ENCODE measurements around the gene KDM1A. TPM values are rescaled to one million over a fixed set of nuclear protein-coding genes. Genes with fewer than 3 reads are reported as not detected.
"Not testable (repeated sequence)": the region's sequence is repeated elsewhere in the genome, so short reads cannot be mapped to it uniquely, and the experiment has no call there.

Gene KDM1A
- total RNA-seq, 1 donor from 2014 or later = 20.0 TPM

DNA sequence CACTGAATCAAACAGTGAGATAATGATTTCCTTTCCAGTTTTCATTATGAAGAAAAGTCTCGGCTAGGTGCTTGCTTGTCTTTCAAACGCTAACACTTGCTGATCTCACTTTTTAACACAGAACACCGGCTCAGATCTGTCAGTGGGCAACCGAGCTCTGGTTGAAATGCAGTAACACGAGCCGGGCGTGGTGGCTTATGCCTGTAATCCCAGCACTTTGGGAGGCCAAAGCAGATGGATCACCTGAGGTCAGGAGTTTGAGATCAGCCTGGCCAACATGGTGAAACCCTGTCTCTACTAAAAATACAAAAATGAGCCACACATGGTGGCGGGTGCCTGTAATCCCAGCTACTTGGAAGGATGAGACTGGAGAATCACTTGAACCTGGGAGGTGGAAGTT is 9.2 kb upstream of the KDM1A start:
- not testable (repeated sequence) for DNase-seq (ENCODE audit: low spot score); ATAC-seq

DNA sequence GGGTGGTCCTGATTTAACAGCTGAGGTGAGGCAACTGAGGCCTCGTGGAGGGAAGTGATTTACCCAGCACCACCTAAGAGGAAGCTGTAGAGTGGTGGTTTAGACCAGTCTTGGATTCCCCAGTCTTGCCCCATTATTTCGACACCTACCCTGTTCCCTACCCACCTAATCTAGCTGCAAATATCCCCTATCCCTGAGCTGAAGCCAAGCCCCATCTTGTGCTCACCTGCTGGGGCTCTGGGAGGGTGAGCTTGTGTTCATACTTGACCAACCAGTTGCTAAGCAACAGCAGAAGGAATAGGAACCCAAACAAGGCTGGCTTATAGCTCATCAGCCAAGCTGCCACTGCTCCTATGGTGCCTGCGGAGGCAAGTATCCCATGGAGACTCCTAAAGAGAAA is 5.6 kb upstream of the KDM1A start:
- DNase-seq (ENCODE audit: low spot score) (no peak), ATAC-seq (no peak)

DNA sequence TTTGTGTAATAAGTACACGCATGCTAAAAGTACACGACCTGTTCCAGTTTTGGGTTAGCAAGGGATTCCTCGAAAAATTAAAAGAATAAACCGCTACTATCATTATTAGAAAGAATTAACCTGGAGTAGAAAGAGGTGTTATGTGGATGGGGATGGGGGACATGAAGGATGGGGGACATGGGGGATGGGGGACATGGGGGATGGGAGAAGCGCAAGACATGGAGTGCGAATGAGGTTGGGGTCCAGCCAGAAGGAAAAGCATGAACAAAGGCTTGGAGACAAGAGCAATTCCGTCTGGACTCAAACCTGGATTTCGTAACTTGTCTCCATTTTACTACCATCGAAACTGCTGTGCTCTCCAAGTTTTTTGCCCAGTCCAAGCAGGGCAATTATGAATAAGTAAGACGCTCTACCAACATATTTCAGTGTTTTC is 591 bp upstream of the KDM1A start:
- DNase-seq (ENCODE audit: low spot score) = no peak
- peak; percentile 4 for ATAC-seq

DNA sequence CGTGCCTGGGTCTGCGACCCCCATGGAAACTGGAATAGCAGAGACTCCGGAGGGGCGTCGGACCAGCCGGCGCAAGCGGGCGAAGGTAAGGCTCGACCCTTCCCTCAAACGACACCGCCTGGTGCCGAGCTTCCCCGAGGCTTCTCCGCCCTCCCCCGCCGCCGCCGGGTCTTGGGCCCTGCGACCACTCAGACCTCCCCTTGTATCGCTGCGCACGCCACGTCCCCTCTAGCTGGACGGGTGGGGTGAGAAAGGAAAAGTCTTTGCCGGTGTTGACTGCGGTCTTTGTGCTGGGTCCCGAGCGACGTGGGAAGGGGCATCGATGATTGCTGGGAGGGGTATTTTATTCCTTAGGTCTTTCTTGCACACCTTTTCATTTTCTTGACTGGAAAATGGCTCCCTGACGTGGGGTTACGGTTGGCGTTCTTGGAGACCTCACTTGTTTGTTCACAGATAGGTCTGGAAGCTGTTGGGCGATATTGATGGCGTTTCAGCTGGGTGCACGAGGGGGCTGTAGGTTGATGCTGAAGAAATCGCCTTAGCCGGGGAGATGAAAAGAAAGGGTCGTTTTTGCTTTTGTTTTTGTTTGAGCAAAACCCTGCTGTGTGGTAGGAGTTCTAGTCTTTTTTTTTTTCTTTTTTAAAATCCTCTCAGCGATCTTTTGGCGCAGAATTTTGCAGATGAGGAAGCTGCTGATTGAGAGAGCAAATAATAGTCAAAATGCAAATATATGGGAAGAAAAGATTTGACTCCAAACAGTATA is 776 bp downstream of the KDM1A start:
- peak; percentile 49 for DNase-seq (ENCODE audit: low spot score)
- peak; percentile 7 for ATAC-seq

DNA sequence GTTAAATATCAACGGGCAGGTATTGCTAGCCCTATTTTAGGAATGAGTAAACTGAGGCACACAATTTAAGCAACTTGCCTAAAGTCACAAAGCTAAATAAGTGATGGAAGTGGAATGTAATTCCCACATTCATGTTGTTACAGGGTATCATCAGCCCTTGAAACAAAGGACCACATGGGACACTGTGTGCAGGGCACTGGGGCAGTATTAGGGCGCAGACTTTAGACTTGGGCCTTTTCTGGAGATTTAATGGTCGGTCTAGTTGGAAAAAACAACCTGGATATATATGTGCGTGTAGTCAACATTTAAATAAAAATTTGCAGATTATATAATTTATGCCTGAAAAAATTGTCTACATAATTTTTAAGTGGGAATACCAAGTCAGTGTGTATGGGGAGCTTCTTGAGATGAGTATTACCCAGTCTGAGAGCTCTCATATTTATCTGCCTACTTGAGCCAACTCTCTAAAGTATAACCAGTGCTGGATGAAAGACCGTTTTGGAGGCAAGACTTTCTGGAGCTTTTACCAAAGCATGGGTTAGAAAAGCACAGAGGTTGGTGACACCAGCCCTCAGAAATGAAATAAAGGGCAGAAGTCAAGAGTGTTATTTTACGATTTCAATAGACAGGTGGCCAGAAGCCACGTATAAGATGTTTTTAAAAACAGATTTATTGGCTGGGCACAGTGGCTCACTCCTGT is 1.6 kb downstream of the KDM1A start:
- no peak for ATAC-seq
- DNase-seq (ENCODE audit: low spot score) = no peak

DNA sequence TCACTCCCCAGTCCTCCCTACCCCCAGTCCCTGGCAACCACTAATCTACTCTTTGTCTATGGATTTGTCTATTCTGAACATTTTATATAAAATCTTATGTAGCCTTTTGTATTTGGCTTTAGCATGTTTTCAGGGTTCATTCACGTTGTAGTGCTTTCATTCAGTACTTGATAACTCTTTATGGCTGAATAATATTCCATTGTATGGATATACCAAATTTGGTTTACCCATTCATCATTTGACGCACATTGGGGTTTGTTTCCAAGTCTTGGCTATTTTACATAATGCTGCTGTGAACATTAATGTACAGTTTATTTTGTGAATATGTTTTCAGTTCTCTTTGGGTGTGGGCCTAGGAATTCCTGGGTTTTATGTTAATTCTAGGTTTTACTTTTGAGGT is 2.6 kb downstream of the KDM1A start:
- ATAC-seq (no peak), DNase-seq (ENCODE audit: low spot score) (no peak)

DNA sequence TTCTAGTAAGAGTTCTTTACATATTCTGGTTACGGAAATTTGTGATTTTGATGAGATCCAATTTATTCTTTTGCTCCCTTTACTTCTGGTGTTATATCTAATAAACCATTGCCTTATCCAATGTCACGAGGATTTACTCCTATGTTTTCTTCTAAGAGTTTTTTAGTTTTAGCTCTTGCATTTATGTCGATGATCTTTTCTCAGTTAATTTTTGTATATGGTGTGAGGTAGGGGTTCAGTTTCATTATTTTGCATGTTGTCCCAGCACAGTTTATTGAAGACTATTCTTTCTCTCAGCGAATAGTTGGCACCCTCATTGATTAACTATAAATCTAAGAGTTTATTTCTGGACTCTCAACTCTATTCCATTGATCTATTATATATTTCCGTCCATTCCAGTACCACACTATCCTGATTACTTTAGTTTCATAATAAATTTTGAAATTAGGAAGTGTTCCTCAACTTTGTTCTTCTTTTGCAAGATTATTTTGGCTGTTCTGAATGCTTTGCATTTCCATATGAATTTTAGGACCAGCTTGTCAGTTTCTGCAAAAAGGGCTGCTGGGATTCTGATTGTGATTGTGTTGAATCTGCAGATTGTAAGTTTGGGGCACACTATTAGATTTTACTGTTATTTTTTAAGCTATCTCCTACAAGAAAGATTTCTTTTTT is 4.0 kb downstream of the KDM1A start:
- ATAC-seq (no peak), DNase-seq (ENCODE audit: low spot score) (no peak)

DNA sequence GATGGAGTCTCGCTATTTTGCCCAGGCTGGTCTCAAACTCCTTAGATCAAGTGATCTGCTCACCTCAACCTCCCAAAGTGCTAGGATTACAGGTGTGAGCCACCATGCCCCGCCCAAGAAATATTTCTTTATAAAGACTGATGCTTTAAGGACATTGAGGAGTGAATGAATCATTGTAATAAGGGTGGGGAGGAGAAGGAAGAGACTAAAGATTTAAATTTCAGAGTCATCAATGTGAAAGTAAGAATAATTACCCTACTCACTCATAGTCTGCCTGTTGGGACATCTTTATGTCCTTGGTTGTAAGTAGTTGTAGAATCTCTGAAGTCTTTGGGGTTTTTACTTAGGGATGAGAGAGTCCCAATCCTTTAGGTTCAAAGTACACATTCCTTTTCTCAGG is 7.3 kb downstream of the KDM1A start:
- no peak for ATAC-seq
- no peak for DNase-seq (ENCODE audit: low spot score)

DNA sequence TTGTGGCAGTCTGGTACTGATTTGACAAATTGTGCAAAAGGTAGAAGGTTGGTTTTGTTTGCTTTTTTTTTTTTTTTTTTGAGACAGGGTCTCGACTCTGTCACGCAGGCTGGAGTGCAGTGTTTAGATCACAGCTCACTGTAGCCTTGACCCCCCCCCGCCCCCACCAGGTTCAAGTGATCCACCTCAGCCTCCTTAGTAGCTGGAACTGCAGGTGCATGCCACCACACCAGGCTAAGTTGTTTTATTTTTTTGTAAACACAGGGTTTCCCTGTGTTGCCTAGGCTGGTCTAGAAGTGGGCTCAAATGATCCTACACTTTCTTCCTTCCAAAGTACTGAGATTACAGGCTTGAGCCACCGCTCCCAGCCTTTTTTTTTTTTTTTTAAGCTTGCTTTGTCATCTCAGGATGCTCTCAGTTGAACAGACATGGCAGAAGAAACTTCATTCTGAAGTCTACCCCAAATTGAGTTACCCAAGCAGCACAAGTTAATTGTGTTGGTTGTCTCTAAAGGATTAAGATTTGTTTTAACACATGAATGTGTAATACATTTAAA is 8.2 kb downstream of the KDM1A start:
- ATAC-seq (no peak), DNase-seq (ENCODE audit: low spot score) (no peak)

DNA sequence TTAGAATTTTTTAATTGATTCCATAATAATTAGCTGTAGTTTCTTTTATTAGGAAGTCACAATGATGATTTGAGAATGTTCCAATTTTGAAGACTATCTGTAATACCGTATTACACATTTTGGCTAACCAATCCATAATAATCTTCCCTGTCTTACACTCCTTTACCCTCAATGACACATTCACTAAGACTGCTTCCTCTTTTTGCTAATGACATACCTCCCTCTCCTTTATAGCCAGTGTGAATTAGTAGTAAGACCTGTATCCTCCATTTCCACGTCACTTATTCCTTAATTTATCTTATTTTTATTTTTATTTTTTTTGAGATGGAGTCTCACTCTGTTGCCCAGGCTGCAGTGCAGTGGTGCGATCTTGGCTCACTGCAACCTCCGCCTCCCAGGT is 10.1 kb downstream of the KDM1A start:
- no peak for ATAC-seq
- DNase-seq (ENCODE audit: low spot score) = no peak

DNA sequence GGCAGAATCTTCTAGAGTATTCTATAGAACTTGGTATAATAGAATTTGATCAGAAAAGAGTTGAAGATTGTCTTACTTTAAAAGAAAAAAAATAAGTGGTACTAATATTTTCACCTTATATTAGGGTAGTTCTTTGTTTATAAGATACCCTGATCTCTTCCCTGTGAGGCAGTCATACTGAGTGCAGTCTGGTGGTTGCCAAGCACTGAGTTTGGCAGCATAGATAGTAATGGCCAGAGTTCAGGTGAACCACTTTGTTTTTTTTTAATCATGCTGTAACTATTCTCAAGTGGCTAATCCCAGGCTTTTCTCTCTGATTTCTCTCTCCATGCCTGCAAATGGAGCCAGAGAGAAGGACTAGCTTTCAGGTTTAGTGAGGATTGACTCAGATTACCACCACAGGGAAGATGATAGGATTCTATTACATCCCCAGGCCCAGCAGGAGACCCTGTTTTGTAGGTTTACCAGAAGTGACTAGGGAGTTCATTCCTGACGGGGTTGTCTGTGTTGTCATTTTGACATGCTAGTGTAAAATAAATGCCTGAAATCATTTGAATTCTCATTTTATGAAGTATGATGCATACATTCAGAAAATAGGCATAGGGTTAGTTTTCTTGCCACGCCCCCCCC is 16.7 kb downstream of the KDM1A start:
- ATAC-seq (peak; percentile 30), DNase-seq (ENCODE audit: low spot score) (no peak)

DNA sequence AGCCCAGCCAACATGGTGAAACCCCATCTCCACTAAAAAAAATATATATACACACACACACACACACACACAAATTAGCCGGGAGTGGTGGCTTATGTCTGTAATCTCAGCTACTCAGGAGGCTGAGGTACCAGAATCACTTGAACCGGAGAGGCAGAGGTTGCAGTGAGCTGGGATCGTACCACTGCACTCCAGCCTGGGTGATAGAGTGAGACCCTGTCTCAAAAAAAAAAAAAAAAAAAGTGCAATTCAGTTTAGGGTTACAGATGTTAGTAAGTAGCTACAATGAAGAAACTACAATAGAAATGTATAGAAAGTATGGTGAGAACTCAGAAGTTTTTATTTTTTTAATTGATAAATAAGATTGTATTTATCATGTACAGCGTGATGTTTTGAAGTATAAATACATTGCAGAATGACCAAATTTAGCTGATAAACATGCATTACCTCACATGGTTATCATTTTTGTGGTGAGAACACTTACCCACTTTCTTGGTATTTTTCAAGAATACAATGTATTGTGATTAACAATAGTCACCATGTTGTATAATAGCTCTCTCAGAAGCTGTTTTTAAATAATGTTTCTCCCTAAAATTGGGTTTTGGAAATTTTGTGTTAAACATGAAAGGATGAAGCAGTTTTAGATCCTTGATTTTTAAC is 17.9 kb downstream of the KDM1A start:
- no peak for ATAC-seq
- no peak for DNase-seq (ENCODE audit: low spot score)

DNA sequence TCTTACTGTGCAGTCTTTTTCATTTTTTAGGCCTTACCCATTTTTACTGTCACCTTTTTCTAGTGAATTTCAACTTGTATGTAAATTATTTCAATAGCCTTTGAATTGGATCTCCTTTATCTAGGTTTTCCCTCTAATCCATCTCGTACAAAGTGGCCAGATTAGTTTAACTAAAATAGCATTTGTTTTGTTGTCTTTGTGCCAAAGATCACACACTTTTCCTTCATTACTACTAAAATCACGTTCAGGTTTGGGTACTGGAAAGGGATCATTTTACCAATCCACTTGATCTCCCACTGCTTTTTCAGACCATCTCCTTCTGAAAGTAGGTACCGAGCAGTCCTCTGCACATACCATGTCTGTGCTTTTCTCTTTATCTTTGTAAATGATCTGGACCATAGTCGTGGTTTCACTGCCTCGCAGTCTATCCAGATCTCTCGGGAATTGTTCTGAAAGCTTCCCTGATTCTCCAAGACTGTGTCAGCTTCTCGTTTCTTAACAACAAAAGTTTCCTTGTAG is 20.1 kb downstream of the KDM1A start:
- DNase-seq (ENCODE audit: low spot score) (no peak), ATAC-seq (no peak)

DNA sequence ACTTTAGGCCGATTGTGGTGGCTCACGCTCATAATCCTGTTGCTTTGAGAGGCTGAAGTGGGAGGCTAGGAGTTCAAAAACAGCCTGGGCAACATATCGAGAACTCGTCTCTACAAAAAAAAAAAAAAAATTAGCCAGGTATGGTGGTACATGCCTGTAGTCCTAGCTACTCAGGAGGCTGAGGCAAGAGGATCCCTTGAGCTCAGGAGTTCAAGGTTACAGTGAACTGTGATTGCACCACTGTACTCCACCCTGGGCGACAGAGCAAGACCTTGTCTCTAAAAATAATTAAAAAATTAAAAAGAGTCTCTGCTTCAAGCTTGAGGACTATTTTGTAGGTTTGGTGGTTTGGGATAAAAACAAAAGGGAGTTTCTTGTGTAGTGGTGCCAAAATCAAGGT is 21.2 kb downstream of the KDM1A start:
- ATAC-seq (no peak), DNase-seq (ENCODE audit: low spot score) (no peak)

DNA sequence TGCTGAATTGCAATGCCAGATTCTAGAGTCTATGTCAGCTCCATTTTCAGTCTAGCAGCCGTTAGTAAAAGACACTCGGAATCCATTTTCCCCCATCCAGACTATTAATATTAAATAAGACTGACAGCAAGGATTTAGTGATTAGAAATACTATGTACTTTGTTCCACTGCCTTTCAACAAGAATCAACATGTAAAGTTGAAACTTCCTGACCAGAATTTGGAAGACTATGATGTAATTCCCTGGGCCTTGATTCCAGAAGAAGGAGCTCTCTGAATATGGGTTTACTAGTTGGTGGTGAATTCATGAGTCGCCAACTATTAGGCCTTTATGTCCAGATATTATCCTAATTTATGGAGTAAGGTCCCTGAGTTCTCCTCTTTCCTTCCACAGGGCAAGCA is 24.8 kb downstream of the KDM1A start:
- ATAC-seq (no peak), DNase-seq (ENCODE audit: low spot score) (no peak)

DNA sequence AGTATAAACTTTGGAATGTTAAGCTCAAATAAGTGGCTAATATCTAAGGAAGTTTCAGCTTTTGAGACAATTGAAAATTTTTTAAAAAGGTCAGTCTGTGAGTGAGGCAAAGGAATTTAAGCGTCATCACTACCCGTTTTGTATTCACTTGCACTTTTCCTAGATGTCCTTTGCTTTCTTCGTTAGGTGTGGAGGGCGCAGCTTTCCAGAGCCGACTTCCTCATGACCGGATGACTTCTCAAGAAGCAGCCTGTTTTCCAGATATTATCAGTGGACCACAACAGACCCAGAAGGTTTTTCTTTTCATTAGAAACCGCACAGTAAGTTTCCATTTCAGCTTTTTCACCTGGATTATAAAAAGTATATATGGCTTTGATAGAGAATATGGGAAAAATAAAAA is 30.9 kb downstream of the KDM1A start:
- DNase-seq (ENCODE audit: low spot score) (no peak), ATAC-seq (no peak)

DNA sequence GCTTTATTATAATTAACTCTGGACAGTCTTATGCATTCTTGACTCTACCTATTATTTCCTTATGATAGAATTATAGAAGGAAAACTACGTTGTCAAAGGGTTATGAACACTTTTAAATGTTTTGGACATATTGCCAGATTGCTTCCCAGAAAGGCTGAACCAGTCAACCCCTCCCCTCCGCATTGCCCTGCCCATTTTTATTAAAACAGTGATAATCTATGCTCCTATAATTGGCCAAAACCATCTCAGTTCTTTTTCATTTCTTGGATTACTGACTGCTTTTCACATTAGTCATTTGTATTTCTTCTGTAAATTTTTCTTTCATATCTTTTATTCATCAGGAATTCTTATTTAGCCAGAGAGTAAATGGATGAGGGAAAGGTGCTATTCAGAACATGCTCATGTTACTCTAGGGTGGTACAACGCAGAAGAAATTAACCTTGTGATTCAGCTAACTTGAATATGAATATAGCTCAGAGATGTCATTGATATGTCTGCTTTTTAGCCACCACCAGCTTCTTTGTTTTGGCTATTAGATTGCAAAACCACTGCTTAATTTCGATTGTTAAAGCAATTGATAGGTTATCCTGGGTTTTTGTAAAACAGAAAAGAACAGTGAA is 32.1 kb downstream of the KDM1A start:
- DNase-seq (ENCODE audit: low spot score) = no peak
- ATAC-seq = no peak

DNA sequence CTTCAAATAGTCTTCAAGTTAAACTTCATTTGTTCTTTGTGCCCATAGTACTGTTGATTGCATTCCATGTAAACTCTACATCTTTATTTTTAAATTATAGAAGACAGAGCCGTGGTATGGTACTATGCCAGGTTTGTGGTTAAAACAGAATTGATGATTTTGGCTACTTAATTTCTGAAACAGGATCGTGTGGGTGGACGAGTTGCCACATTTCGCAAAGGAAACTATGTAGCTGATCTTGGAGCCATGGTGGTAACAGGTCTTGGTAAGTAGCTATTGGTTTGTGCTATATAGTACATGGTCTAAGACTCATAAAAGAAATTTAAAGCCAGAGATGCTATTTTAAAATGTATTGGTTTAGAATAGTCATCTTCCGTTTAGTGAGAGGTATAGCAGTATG is 38.0 kb downstream of the KDM1A start:
- DNase-seq (ENCODE audit: low spot score) (no peak), ATAC-seq (no peak)

DNA sequence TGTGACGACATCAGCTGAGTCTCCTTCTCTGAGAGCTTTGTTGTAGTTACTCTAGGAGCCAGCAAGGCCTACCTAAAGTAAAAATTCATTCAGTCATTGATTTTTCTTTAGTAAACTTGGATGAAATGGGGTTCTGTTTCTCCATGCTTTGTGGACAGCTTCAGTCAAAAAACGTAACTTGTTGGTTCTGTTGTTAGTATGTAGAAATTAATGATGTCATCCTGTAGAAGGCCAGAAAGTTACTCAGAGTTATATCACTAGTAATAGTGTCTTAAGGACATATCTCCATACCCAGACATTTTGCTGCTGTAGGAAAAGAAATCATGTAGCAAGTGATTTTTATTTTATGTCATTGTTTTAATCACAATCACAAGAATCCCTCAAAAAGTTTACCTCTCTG is 43.0 kb downstream of the KDM1A start:
- no peak for DNase-seq (ENCODE audit: low spot score)
- ATAC-seq = no peak

DNA sequence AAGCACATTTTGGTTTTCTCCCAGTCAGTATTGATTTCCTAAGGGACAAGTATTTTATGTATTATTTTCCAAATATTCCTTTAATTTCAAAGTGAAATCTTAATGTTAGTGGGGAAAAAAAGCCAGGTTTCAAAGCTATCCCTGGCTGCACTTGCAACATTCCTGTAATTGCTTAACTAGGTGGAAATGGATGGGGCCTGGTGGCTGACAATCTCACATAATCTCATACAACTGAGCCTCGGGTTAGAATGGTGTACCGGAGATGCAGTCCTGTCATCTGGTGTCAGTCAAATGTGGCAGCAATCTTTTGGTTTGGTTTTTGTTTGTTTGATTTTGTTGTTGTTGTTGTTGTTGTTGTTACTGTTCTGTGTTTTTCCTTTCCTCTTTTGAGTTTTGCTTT is 46.1 kb downstream of the KDM1A start:
- no peak for DNase-seq (ENCODE audit: low spot score)
- no peak for ATAC-seq
